Measurements from ENCODE around the gene AGO4.
"Not testable (repeated sequence)": the region's sequence is repeated elsewhere in the genome, so short reads cannot be mapped to it uniquely, and the experiment has no call there.

AGO4 gene

GRCh38 chr1:35883635-35884101, 75.9 kb downstream of the AGO4 start:
- H3K27ac ChIP-seq (ENCODE audit: low read depth, low read length, severe bottlenecking): peak overlapping the region; percentile 75

GRCh38 chr1:35884934-35885333, 77.1 kb downstream of the AGO4 start:
- Histone ChIP-seq H3K4me3 (ENCODE audit: extremely low read depth, insufficient read depth, low read length, poor library complexity, severe bottlenecking) (no peak overlapping the region), H3K27ac (ENCODE audit: low read depth, low read length, severe bottlenecking) (peak overlapping the region; percentile 75), H3K36me3 (ENCODE audit: control insufficient read depth, insufficient read depth, low read length) (peaks cover 18% of the 10 kb centered on the region), H3K9me3 (ENCODE audit: control insufficient read depth, low read length) (no peaks in the 10 kb centered on the region), H3K4me1 (ENCODE audit: control insufficient read depth, insufficient read depth, low read length, poor library complexity, severe bottlenecking) (peaks cover 27% of the 10 kb centered on the region)
- 40% methylated on average over 1 of the region's 2 CpGs; no CpG with 5 or more reads in 1 of the 2 experiments for WGBS, 2 experiments (ENCODE audit: insufficient coverage in 2 of 2)

More at GRCh38 chr1:35883635-35884101, 75.9 kb downstream of the AGO4 start:
- 1 to 3% methylated on average over 12 to 16 of the region's 29 CpGs for WGBS, 2 experiments (ENCODE audit: insufficient coverage in 2 of 2)
- H3K4me3 ChIP-seq (ENCODE audit: extremely low read depth, insufficient read depth, low read length, poor library complexity, severe bottlenecking): peak overlapping the region; percentile 95
- peaks cover 27% of the 10 kb centered on the region for H3K4me1 ChIP-seq (ENCODE audit: control insufficient read depth, insufficient read depth, low read length, poor library complexity, severe bottlenecking)
- peaks cover 6% of the 10 kb centered on the region for H3K36me3 ChIP-seq (ENCODE audit: control insufficient read depth, insufficient read depth, low read length)
- H3K9me3 ChIP-seq (ENCODE audit: control insufficient read depth, low read length): no peaks in the 10 kb centered on the region

- H3K4me3 ChIP-seq (ENCODE audit: extremely low read depth, insufficient read depth, low read length, poor library complexity, severe bottlenecking): no peak overlapping the region
- WGBS, 2 experiments (ENCODE audit: insufficient coverage in 2 of 2): no CpG with 5 or more reads among the region's 4 CpGs
These were observed 78.2 kb downstream of the AGO4 start for GRCh38 chr1:35885961-35886558.

GRCh38 chr1:35886577-35887431, 79.0 kb downstream of the AGO4 start:
- Histone ChIP-seq H3K4me1 (ENCODE audit: control insufficient read depth, insufficient read depth, low read length, poor library complexity, severe bottlenecking) (peaks cover 27% of the 10 kb centered on the region), H3K27ac (ENCODE audit: low read depth, low read length, severe bottlenecking) (peak overlapping the region; percentile 75), H3K9me3 (ENCODE audit: control insufficient read depth, low read length) (no peaks in the 10 kb centered on the region), H3K4me3 (ENCODE audit: extremely low read depth, insufficient read depth, low read length, poor library complexity, severe bottlenecking) (no peak overlapping the region), H3K36me3 (ENCODE audit: control insufficient read depth, insufficient read depth, low read length) (peaks cover 33% of the 10 kb centered on the region)
- 40 to 89% methylated on average over 1 to 2 of the region's 3 CpGs for WGBS, 2 experiments (ENCODE audit: insufficient coverage in 2 of 2)

More at GRCh38 chr1:35885961-35886558, 78.2 kb downstream of the AGO4 start:
- Histone ChIP-seq H3K4me1 (ENCODE audit: control insufficient read depth, insufficient read depth, low read length, poor library complexity, severe bottlenecking) (peaks cover 27% of the 10 kb centered on the region), H3K27ac (ENCODE audit: low read depth, low read length, severe bottlenecking) (peak overlapping the region; percentile 75), H3K36me3 (ENCODE audit: control insufficient read depth, insufficient read depth, low read length) (peaks cover 27% of the 10 kb centered on the region), H3K9me3 (ENCODE audit: control insufficient read depth, low read length) (no peaks in the 10 kb centered on the region)

- H3K27ac ChIP-seq (ENCODE audit: low read depth, low read length, severe bottlenecking): peak overlapping the region; percentile 6
- peaks cover 27% of the 10 kb centered on the region for H3K4me1 ChIP-seq (ENCODE audit: control insufficient read depth, insufficient read depth, low read length, poor library complexity, severe bottlenecking)
- no peaks in the 10 kb centered on the region for H3K9me3 ChIP-seq (ENCODE audit: control insufficient read depth, low read length)
- H3K36me3 ChIP-seq (ENCODE audit: control insufficient read depth, insufficient read depth, low read length): peaks cover 40% of the 10 kb centered on the region
- no peak overlapping the region for H3K4me3 ChIP-seq (ENCODE audit: extremely low read depth, insufficient read depth, low read length, poor library complexity, severe bottlenecking)
- 69 to 71% methylated on average over 2 of the region's 2 CpGs for WGBS, 2 experiments (ENCODE audit: insufficient coverage in 2 of 2)
These were observed 79.7 kb downstream of the AGO4 start for GRCh38 chr1:35887508-35887907.

GRCh38 chr1:35888255-35888654, 80.4 kb downstream of the AGO4 start:
- H3K4me3 ChIP-seq (ENCODE audit: extremely low read depth, insufficient read depth, low read length, poor library complexity, severe bottlenecking): no peak overlapping the region
- 90 to 96% methylated on average over 8 to 10 of the region's 11 CpGs for WGBS, 2 experiments (ENCODE audit: insufficient coverage in 2 of 2)
- H3K36me3 ChIP-seq (ENCODE audit: control insufficient read depth, insufficient read depth, low read length): peaks cover 47% of the 10 kb centered on the region
- no peaks in the 10 kb centered on the region for H3K9me3 ChIP-seq (ENCODE audit: control insufficient read depth, low read length)
- H3K27ac ChIP-seq (ENCODE audit: low read depth, low read length, severe bottlenecking): no peak overlapping the region
- H3K4me1 ChIP-seq (ENCODE audit: control insufficient read depth, insufficient read depth, low read length, poor library complexity, severe bottlenecking): peaks cover 27% of the 10 kb centered on the region

GRCh38 chr1:35888981-35889380, 81.2 kb downstream of the AGO4 start:
- not testable (repeated sequence) for H3K9me3 ChIP-seq (ENCODE audit: control insufficient read depth, low read length); H3K27ac ChIP-seq (ENCODE audit: low read depth, low read length, severe bottlenecking); H3K4me3 ChIP-seq (ENCODE audit: extremely low read depth, insufficient read depth, low read length, poor library complexity, severe bottlenecking)
- 80% methylated on average over 1 of the region's 3 CpGs; no CpG with 5 or more reads in 1 of the 2 experiments for WGBS, 2 experiments (ENCODE audit: insufficient coverage in 2 of 2)
- Histone ChIP-seq H3K36me3 (ENCODE audit: control insufficient read depth, insufficient read depth, low read length) (peaks cover 54% of the 10 kb centered on the region), H3K4me1 (ENCODE audit: control insufficient read depth, insufficient read depth, low read length, poor library complexity, severe bottlenecking) (peaks cover 29% of the 10 kb centered on the region)

GRCh38 chr1:35893051-35893879, 85.4 kb downstream of the AGO4 start:
- H3K4me3 ChIP-seq (ENCODE audit: extremely low read depth, insufficient read depth, low read length, poor library complexity, severe bottlenecking): no peak overlapping the region
- peak overlapping the region; percentile 62 for H3K27ac ChIP-seq (ENCODE audit: low read depth, low read length, severe bottlenecking)
- H3K4me1 ChIP-seq (ENCODE audit: control insufficient read depth, insufficient read depth, low read length, poor library complexity, severe bottlenecking): peaks cover 4% of the 10 kb centered on the region
- H3K9me3 ChIP-seq (ENCODE audit: control insufficient read depth, low read length): no peaks in the 10 kb centered on the region
- WGBS, 2 experiments (ENCODE audit: insufficient coverage in 2 of 2): 94 to 97% methylated on average over 10 to 14 of the region's 14 CpGs
- peaks cover 87% of the 10 kb centered on the region for H3K36me3 ChIP-seq (ENCODE audit: control insufficient read depth, insufficient read depth, low read length)

- peaks cover 86% of the 10 kb centered on the region for H3K36me3 ChIP-seq (ENCODE audit: control insufficient read depth, insufficient read depth, low read length)
These were observed 86.4 kb downstream of the AGO4 start for GRCh38 chr1:35894183-35894582.

GRCh38 chr1:35894656-35895055, 86.8 kb downstream of the AGO4 start:
- no CpG with 5 or more reads among the region's 1 CpG for WGBS, 2 experiments (ENCODE audit: insufficient coverage in 2 of 2)
- Histone ChIP-seq H3K4me3 (ENCODE audit: extremely low read depth, insufficient read depth, low read length, poor library complexity, severe bottlenecking) (no peak overlapping the region), H3K4me1 (ENCODE audit: control insufficient read depth, insufficient read depth, low read length, poor library complexity, severe bottlenecking) (peaks cover 4% of the 10 kb centered on the region), H3K27ac (ENCODE audit: low read depth, low read length, severe bottlenecking) (peak overlapping the region; percentile 62), H3K36me3 (ENCODE audit: control insufficient read depth, insufficient read depth, low read length) (peaks cover 82% of the 10 kb centered on the region), H3K9me3 (ENCODE audit: control insufficient read depth, low read length) (no peaks in the 10 kb centered on the region)

More at GRCh38 chr1:35894183-35894582, 86.4 kb downstream of the AGO4 start:
- no peaks in the 10 kb centered on the region for H3K9me3 ChIP-seq (ENCODE audit: control insufficient read depth, low read length)
- no peak overlapping the region for H3K4me3 ChIP-seq (ENCODE audit: extremely low read depth, insufficient read depth, low read length, poor library complexity, severe bottlenecking)
- H3K27ac ChIP-seq (ENCODE audit: low read depth, low read length, severe bottlenecking): peak overlapping the region; percentile 62
- peaks cover 4% of the 10 kb centered on the region for H3K4me1 ChIP-seq (ENCODE audit: control insufficient read depth, insufficient read depth, low read length, poor library complexity, severe bottlenecking)
- 87 to 89% methylated on average over 1 to 6 of the region's 6 CpGs for WGBS, 2 experiments (ENCODE audit: insufficient coverage in 2 of 2)
